Esophagus squamous epithelium (tissue), 5 donors: ENCODE measurements around the gene COL26A1. TPM values are rescaled to one million over a fixed set of nuclear protein-coding genes. Genes with fewer than 3 reads are reported as not detected.

Source experiments
- DNase-seq: peaks from one replicate; lab custom pipeline; 2025; lab: John Stamatoyannopoulos, UW
- H3K27ac ChIP-seq, 4 donors: fragments of 200-600 bp; sonication (generic); one replicate each; pipeline ENCODE4 v1.5.1; 2016 to 2019; ENCODE audit warnings: mild to moderate bottlenecking in 1 of 4
- H3K27me3 ChIP-seq, 4 donors: fragments of 200-600 bp; sonication (generic); 1 replicate in 3 of 4; 2 replicates in 1 of 4; pipeline versions ENCODE4 v1.5.1 to v1.6.0; 2017 to 2021; ENCODE audit warnings: antibody characterized with exemption in 1 of 4
- H3K36me3 ChIP-seq, 3 donors: fragments of 200-600 bp; sonication (generic); one replicate each; pipeline ENCODE4 v1.5.1; 2016 to 2019
- H3K4me1 ChIP-seq, 3 donors: fragments of 200-600 bp; sonication (generic); one replicate each; pipeline ENCODE4 v1.5.1; 2017 to 2019
- H3K4me3 ChIP-seq, 4 donors: fragments of 200-600 bp; sonication (generic); 1 replicate in 3 of 4; 2 replicates in 1 of 4; pipeline ENCODE4 v1.5.1; 2016 to 2019; ENCODE audit warnings: mild to moderate bottlenecking in 2 of 4, moderate library complexity in 1 of 4
- H3K9me3 ChIP-seq, 3 donors: fragments of 200-600 bp; sonication (generic); one replicate each; pipeline ENCODE4 v1.5.1; 2016 to 2019
- POLR2A ChIP-seq, 4 donors: fragments of 450-650 bp; IDR thresholded peaks; one replicate each; pipeline ENCODE4 v1.6.1; 2017; ENCODE audit warnings: antibody characterized with exemption in 4 of 4, mild to moderate bottlenecking in 4 of 4, moderate library complexity in 3 of 4
- WGBS, 2 donors: methylation state at CpG; one replicate each; pipeline ENCODE4 v1.1.5; 2018; 5-methylcytosine and 5-hydroxymethylcytosine counted together
- intact Hi-C: fragments of 100-400 bp; cut with DNase I; formaldehyde crosslinking; loops from one replicate; pipeline ENCODE4 v1.15.0; 2022
- total RNA-seq, 4 donors: library from RNA; depleted of rRNA; stranded (reverse); fragments of >200 nt; gene quantifications; one replicate each; pipeline ENCODE4 v1.1.0, GENCODE V29; 2016
- TF ChIP-seq, protein P1 (sequence below), 6 experiments: fragments of 450-650 bp in 4 of 6; fragments of 200-600 bp in 2 of 6; sonication (generic) in 2 of 6; IDR thresholded peaks; one replicate each; pipeline ENCODE4 v1.5.1; 2016 to 2019; ENCODE audit warnings: antibody characterized with exemption in 6 of 6, mild to moderate bottlenecking in 4 of 6, moderate library complexity in 4 of 6
- donor health status: DM: yes; HTN: yes; CAD: no.

COL26A1 gene
- total RNA-seq, 4 donors from 2014 or later = not detected

GRCh38 chr7:101539784-101540183 lies 177.1 kb downstream of the COL26A1 start:
- no peak overlapping the region for H3K27ac ChIP-seq
- peaks cover 0 to 23% (median 0%) of the 10 kb centered on the region in 4 donors for H3K27me3 ChIP-seq
- H3K4me1 ChIP-seq = peaks cover 0 to 23% (median 0%) of the 10 kb centered on the region in 3 donors
- 70% methylated on average over 2 to 12 of the region's 13 CpGs for WGBS, 2 donors
- intact Hi-C loops = loop anchor here (5.0 to 10.0 kb wide), 2 partner anchors 165 to 733 kb away; no protein-coding TSS in a partner anchor
- H3K9me3 ChIP-seq = no peaks in the 10 kb centered on the region
- no peak overlapping the region for H3K4me3 ChIP-seq
- H3K36me3 ChIP-seq = no peaks in the 10 kb centered on the region
- TF ChIP-seq, protein P1, sequence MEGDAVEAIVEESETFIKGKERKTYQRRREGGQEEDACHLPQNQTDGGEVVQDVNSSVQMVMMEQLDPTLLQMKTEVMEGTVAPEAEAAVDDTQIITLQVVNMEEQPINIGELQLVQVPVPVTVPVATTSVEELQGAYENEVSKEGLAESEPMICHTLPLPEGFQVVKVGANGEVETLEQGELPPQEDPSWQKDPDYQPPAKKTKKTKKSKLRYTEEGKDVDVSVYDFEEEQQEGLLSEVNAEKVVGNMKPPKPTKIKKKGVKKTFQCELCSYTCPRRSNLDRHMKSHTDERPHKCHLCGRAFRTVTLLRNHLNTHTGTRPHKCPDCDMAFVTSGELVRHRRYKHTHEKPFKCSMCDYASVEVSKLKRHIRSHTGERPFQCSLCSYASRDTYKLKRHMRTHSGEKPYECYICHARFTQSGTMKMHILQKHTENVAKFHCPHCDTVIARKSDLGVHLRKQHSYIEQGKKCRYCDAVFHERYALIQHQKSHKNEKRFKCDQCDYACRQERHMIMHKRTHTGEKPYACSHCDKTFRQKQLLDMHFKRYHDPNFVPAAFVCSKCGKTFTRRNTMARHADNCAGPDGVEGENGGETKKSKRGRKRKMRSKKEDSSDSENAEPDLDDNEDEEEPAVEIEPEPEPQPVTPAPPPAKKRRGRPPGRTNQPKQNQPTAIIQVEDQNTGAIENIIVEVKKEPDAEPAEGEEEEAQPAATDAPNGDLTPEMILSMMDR (IDR thresholded peaks at IDR 0.05) = no peak
- TF ChIP-seq POLR2A (IDR thresholded peaks at IDR 0.05) = no peak
- DNase-seq = no peak

- intact Hi-C loops = loop anchor here (5.0 kb wide), 1 partner anchor 730 kb away; no protein-coding TSS in a partner anchor
- Histone ChIP-seq H3K9me3 (no peaks in the 10 kb centered on the region), H3K4me1 (peaks cover 0 to 10% (median 0%) of the 10 kb centered on the region in 3 donors), H3K27me3 (peaks cover 0 to 10% (median 0%) of the 10 kb centered on the region in 4 donors), H3K4me3 (no peak overlapping the region), H3K27ac (no peak overlapping the region), H3K36me3 (no peaks in the 10 kb centered on the region)
- DNase-seq = no peak
- TF ChIP-seq POLR2A (IDR thresholded peaks at IDR 0.05) = no peak
- TF ChIP-seq, protein P1 (IDR thresholded peaks at IDR 0.05) = peak; percentile 86 to 96 (median 90)
- WGBS, 2 donors = 23 to 44% methylated on average over 8 to 10 of the region's 16 CpGs
Observed at GRCh38 chr7:101542527-101543241, 180.0 kb downstream of the COL26A1 start.

- WGBS, 2 donors = 27 to 30% methylated on average over 3 of the region's 5 CpGs
- TF ChIP-seq POLR2A (IDR thresholded peaks at IDR 0.05) = no peak
- TF ChIP-seq, protein P1 (IDR thresholded peaks at IDR 0.05) = no peak
- H3K27me3 ChIP-seq = peaks cover 0 to 10% (median 0%) of the 10 kb centered on the region in 4 donors
- H3K4me3 ChIP-seq = no peak overlapping the region
- no peaks in the 10 kb centered on the region for H3K36me3 ChIP-seq
- DNase-seq = no peak
- intact Hi-C loops = loop anchor here (5.0 kb wide), 1 partner anchor 729 kb away; no protein-coding TSS in a partner anchor
- H3K27ac ChIP-seq = no peak overlapping the region
- H3K9me3 ChIP-seq = no peaks in the 10 kb centered on the region
- H3K4me1 ChIP-seq = peaks cover 0 to 10% (median 0%) of the 10 kb centered on the region in 3 donors
Observed at GRCh38 chr7:101543242-101543766, 180.6 kb downstream of the COL26A1 start.

- no peaks in the 10 kb centered on the region for H3K36me3 ChIP-seq
- no peak for DNase-seq
- H3K9me3 ChIP-seq = no peaks in the 10 kb centered on the region
- no peak overlapping the region for H3K4me3 ChIP-seq
- H3K27me3 ChIP-seq = peaks cover 0 to 14% (median 0%) of the 10 kb centered on the region in 4 donors
- no peak overlapping the region for H3K27ac ChIP-seq
- 80 to 86% methylated on average over 6 to 8 of the region's 10 CpGs for WGBS, 2 donors
- peaks cover 0 to 5% (median 0%) of the 10 kb centered on the region in 3 donors for H3K4me1 ChIP-seq
- intact Hi-C loops = loop anchor here (5.0 kb wide), 1 partner anchor 728 kb away; no protein-coding TSS in a partner anchor
- TF ChIP-seq, protein P1 (IDR thresholded peaks at IDR 0.05) = no peak
- TF ChIP-seq POLR2A (IDR thresholded peaks at IDR 0.05) = no peak
Observed at GRCh38 chr7:101543846-101544245, 181.2 kb downstream of the COL26A1 start.
